Naive B cell (primary cell): Measurements from ENCODE around the gene CHRDL2. TPM values are rescaled to one million over a fixed set of nuclear protein-coding genes. Genes with fewer than 3 reads are reported as not detected.
"Not testable (repeated sequence)": the region's sequence is repeated elsewhere in the genome, so short reads cannot be mapped to it uniquely, and the experiment has no call there.

Experiments
- ATAC-seq, 2 donors: fragments of 150-1000 bp; cut with Tn5 transposase; 2 replicates each; pipeline ENCODE4 v1.10.0; 2021; ENCODE audit warnings: low read depth in 2 of 2, mild to moderate bottlenecking in 2 of 2, moderate library complexity in 2 of 2
- DNase-seq: peaks from one replicate; pipeline ENCODE4 v3.0.0; 2022
- H3K27ac Mint-ChIP-seq, 6 donors: one replicate each; pipeline ENCODE4 v1.8.0; 2020 to 2022; ENCODE audit warnings: mild to moderate bottlenecking in 6 of 6, mixed read lengths in 6 of 6, moderate library complexity in 5 of 6, inconsistent platforms in 2 of 6
- H3K27me3 Mint-ChIP-seq, 3 donors: one replicate each; pipeline ENCODE4 v1.8.0; 2021 to 2022; ENCODE audit warnings: mixed read lengths in 3 of 3, mild to moderate bottlenecking in 1 of 3
- H3K36me3 Mint-ChIP-seq, 2 donors: one replicate each; pipeline ENCODE4 v1.8.0; 2020 to 2022; ENCODE audit warnings: mixed read lengths in 2 of 2, inconsistent platforms in 1 of 2, mild to moderate bottlenecking in 1 of 2
- H3K4me1 Mint-ChIP-seq, 3 donors: one replicate each; pipeline ENCODE4 v1.8.0; 2020 to 2022; ENCODE audit warnings: mixed read lengths in 3 of 3, inconsistent platforms in 1 of 3, mild to moderate bottlenecking in 1 of 3, moderate library complexity in 1 of 3
- H3K4me3 Mint-ChIP-seq, 8 donors: one replicate each; pipeline ENCODE4 v1.8.0; 2020 to 2022; ENCODE audit warnings: mild to moderate bottlenecking in 8 of 8, mixed read lengths in 8 of 8, moderate library complexity in 8 of 8, inconsistent platforms in 2 of 8
- H3K9me3 Mint-ChIP-seq, 7 donors: one replicate each; pipeline ENCODE4 v1.8.0; 2020 to 2022; ENCODE audit warnings: mixed read lengths in 7 of 7, mild to moderate bottlenecking in 5 of 7, inconsistent platforms in 2 of 7, moderate library complexity in 1 of 7
- polyA plus RNA-seq, 6 donors: library from polyadenylated mRNA; unstranded; fragments of 300-500 nt; fragmentation: Illumina TruSeq; gene quantifications; one replicate each; pipeline ENCODE4 v1.2.3, GENCODE V29; 2021; ENCODE audit warnings: low read depth in 6 of 6

CHRDL2 gene
- polyA plus RNA-seq, 6 donors from 2014 or later: not detected

DNA sequence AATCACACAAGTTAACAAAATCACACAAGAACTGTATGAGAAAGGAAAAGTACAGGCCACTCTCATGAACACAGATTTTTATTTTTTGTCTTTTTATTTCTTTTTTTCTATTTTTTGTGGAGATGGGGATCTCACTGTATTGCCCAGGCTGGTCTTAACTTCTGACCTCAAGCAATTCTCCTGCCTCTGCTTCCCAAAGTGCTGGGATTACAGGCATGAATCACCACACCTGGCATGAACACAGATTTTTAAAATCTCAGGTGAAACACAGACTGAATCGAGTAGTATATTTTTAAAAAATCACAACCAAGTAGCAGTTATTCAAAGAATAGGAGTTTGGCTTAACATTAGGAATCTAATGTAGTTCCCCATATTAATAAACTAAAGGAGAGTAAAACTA is 35.7 kb upstream of the CHRDL2 start:
- H3K4me3 Mint-ChIP-seq: peak overlapping the region in 1 of 8 donors; percentile 11
- ATAC-seq (no peak), DNase-seq (no peak)
- H3K27me3 Mint-ChIP-seq: no peaks in the 10 kb centered on the region
- H3K9me3 Mint-ChIP-seq: peaks cover 0 to 9% (median 0%) of the 10 kb centered on the region in 7 donors
- peaks cover 9 to 19% of the 10 kb centered on the region in 2 donors for H3K36me3 Mint-ChIP-seq
- peaks cover 35 to 57% (median 55%) of the 10 kb centered on the region in 3 donors for H3K4me1 Mint-ChIP-seq
- H3K27ac Mint-ChIP-seq: peak overlapping the region in 2 of 6 donors; percentile 24 to 72

DNA sequence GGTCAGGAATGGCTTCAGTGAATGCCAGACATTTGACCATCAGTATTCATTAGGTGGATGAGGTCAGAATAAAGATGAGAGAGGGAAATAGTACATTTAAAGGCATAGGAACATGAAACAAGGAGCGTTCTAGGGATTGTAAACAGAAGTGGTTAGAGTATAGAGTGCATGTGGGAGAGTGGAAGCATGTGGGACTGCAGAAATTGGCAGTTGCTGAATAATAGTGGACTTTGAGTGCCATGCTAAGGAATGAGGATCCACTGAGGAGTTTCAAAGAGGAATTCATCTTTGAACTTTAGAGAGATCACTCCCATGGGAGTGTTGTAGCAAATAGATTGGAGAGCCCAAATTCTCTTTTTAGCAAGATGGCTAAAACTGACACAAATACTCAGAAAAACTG is 25.3 kb upstream of the CHRDL2 start:
- no peak overlapping the region for H3K4me3 Mint-ChIP-seq

DNA sequence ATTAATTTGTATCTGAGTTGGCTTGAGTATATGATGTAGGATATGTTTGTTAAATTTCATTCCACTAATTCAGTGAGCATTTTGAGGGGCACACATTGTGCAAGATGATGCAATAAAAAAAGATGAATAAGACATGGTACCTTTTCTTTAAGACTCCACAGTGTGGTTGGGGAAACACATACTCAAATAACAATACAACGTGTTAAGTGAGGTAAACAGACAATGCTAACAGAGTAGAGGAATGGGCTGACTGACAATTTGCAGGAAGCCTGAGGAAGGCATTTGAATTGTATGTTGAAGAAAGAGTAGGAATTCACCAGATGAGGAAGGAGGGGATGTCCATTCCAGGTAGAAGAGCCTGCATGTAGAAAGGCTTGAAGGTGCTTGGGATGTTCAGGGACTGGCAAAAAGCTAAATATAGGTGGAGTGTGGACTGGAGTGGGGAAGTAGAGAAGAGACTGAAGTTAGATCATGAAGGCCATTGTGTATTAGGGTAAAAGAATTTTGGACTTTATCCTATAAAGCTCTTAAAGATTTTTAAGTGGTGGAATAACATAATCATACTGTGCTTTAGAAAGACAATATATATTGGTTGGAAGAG is 24.3 kb upstream of the CHRDL2 start:
- H3K9me3 Mint-ChIP-seq: peaks cover 0 to 5% (median 0%) of the 10 kb centered on the region in 7 donors
- H3K36me3 Mint-ChIP-seq: peaks cover 5 to 7% of the 10 kb centered on the region in 2 donors
- peak overlapping the region in 1 of 6 donors; percentile 21 for H3K27ac Mint-ChIP-seq
- ATAC-seq: no peak
- H3K4me1 Mint-ChIP-seq: peaks cover 19 to 37% (median 28%) of the 10 kb centered on the region in 3 donors
- no peaks in the 10 kb centered on the region for H3K27me3 Mint-ChIP-seq
- no peak overlapping the region for H3K4me3 Mint-ChIP-seq
- DNase-seq: no peak

More for the DNA sequence above, 25.3 kb upstream of the CHRDL2 start:
- Mint-ChIP-seq H3K27ac (peak overlapping the region in 1 of 6 donors; percentile 28), H3K36me3 (peaks cover 5 to 7% of the 10 kb centered on the region in 2 donors), H3K4me1 (peaks cover 19 to 29% (median 28%) of the 10 kb centered on the region in 3 donors), H3K27me3 (no peaks in the 10 kb centered on the region), H3K9me3 (peaks cover 0 to 5% (median 0%) of the 10 kb centered on the region in 7 donors)
- DNase-seq: no peak
- ATAC-seq: no peak

DNA sequence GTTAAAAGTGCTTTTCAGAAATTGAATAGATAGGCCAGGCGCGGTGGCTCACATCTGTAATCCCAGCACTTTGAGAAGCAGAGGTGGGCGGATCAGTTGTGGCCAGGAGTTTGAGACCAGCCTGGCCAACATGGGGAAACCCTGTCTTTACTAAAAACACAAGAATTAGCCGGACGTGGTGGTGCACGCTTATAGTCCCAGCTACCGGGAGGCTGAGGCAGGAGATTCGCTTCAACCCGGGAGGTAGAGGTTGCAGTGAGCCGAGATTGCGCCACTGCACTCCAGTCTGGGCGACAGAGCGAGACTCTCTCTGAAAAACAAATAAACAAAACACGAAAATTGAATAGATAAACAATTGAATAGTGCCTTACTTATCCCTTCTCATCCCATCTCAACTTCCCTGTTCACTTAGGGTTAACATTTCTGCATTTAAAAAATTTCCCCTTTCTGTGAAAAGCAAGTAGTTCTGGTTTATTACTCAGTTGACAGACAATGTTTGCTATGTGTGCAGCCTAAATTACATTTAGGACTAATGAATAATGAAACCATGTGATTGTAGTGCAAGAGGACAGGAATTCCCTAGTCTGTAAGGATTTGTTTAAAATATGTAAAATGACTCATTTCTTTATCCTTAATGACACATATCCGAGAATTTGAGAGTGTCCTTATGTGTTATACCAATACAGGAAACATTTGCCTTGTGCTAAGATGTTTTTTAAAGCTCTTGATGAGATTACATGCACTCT is 23.5 kb upstream of the CHRDL2 start:
- Mint-ChIP-seq H3K27ac (peak overlapping the region in 2 of 6 donors; percentile 49 to 74), H3K4me3 (peak overlapping the region in 1 of 8 donors; percentile 9), H3K27me3 (no peaks in the 10 kb centered on the region), H3K9me3 (peaks cover 0 to 5% (median 0%) of the 10 kb centered on the region in 7 donors), H3K4me1 (peaks cover 23 to 45% (median 35%) of the 10 kb centered on the region in 3 donors), H3K36me3 (peaks cover 5 to 7% of the 10 kb centered on the region in 2 donors)
- DNase-seq (no peak), ATAC-seq (no peak)

DNA sequence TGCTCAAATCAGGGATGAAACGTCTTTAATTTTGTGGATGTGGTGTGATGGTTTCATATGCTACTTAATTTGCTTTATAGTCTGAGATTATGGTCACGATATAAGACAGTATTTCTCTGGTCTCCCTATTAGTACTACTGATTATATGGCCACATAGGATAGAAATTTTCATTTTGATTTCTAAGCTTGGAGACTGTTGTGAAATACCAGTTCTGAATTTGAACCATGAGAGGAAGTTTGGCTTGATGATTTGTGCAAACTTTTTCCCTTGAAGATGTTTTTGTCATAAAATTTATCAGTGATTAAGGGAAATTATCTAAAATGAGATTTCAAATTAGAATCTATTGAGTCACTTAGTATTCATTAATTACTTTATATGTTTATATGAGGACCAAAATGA is 20.1 kb upstream of the CHRDL2 start:
- DNase-seq (no peak), ATAC-seq (no peak)
- H3K27ac Mint-ChIP-seq: peak overlapping the region in 1 of 6 donors; percentile 58
- peak overlapping the region in 5 of 8 donors; percentile 34 to 98 (median 66) for H3K4me3 Mint-ChIP-seq
- H3K9me3 Mint-ChIP-seq: peaks cover 0 to under 1% (median 0%) of the 10 kb centered on the region in 7 donors
- H3K27me3 Mint-ChIP-seq: no peaks in the 10 kb centered on the region
- peaks cover 1 to 2% of the 10 kb centered on the region in 2 donors for H3K36me3 Mint-ChIP-seq
- H3K4me1 Mint-ChIP-seq: peaks cover 32 to 67% (median 51%) of the 10 kb centered on the region in 3 donors

DNA sequence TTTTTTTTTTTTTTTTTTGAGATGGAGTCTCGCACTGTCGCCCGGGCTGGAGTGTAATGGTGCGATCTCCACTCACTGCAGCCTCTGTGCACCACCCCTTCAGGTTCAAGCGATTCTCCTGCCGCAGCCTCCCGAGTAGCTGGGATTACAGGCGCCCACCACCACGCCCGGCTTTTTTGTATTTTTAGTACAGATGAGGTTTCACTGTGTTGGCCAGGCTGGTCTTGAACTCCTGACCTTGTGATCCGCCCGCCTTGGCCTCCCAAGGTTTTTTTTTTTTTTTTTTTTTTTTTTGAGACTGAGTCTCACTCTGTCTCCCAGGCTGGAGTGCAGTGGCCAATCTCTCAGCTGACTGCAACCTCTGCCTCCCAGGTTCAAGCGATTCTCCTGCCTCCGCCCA is 19.4 kb upstream of the CHRDL2 start:
- not testable (repeated sequence) for ATAC-seq, H3K27me3 Mint-ChIP-seq, H3K9me3 Mint-ChIP-seq, H3K36me3 Mint-ChIP-seq, DNase-seq
- Mint-ChIP-seq H3K4me3 (peak overlapping the region; percentile 3 to 98 (median 88)), H3K4me1 (peaks cover 28 to 65% (median 45%) of the 10 kb centered on the region in 3 donors), H3K27ac (peak overlapping the region in 3 of 6 donors; percentile 15 to 75 (median 41))

DNA sequence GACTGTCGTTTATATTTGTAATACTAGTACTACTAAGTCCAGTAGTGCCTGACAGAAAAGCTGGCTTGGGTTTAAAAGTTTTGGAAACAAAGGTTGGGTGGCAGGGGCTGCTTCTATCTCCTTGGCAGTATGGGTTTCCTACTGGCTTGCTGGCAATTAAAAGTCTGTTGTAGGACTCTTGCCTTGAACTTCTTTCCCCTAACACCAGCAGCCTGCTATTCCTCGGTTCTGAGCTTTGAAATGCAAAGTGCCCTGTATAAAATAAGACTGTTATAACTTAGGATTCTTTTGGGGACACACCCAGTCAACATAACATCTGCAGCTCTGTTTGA is 18.7 kb upstream of the CHRDL2 start:
- Mint-ChIP-seq H3K4me3 (peak overlapping the region; percentile 85 to 98 (median 93)), H3K9me3 (no peaks in the 10 kb centered on the region), H3K36me3 (no peaks in the 10 kb centered on the region), H3K4me1 (peaks cover 24 to 58% (median 39%) of the 10 kb centered on the region in 3 donors), H3K27me3 (no peaks in the 10 kb centered on the region), H3K27ac (peak overlapping the region in 4 of 6 donors; percentile 78 to 98 (median 89))
- ATAC-seq: no peak
- DNase-seq: no peak

DNA sequence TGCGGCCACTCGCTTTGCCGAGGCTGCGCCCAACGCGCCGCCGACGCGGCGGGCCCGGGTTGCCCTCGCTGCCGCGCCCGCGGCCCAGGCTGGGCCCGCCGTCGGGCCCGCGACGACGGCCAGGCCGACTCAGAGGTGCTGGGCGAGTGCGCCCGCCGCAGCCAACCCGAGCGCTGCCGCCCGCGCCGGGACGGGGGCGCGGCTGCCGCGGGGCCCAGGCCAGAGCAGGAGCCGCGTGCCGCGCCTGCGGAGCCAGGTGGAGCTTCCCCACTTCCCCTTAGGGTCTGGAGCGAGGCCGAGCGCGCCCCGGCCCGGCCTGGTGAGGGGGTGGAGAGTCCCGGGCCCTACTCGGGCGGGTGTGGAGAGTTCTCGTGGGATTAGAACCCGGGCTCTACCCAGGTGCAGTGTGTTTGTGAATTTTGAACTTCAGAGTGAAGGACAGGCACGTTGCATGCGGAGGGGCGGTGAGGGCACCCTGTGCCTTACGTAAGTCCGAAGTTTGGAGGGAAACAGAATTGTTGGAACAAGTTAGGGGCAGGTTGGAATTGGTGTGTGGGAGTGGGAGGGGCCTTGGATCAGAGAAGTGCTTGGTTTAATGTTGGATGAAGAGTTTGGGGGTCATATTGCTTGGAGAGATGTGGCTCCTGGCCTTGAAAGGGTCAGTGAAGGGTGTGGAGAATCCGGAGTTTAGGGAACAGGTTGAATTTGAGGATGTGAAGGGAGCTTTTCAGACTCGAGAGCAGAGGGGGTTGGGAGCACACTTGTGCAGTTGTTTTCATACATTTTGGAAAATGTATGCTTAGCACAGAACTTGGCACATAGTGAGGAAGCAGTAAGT is 18.1 kb upstream of the CHRDL2 start:
- H3K27ac Mint-ChIP-seq: peak overlapping the region; percentile 78 to 98 (median 94)

DNA sequence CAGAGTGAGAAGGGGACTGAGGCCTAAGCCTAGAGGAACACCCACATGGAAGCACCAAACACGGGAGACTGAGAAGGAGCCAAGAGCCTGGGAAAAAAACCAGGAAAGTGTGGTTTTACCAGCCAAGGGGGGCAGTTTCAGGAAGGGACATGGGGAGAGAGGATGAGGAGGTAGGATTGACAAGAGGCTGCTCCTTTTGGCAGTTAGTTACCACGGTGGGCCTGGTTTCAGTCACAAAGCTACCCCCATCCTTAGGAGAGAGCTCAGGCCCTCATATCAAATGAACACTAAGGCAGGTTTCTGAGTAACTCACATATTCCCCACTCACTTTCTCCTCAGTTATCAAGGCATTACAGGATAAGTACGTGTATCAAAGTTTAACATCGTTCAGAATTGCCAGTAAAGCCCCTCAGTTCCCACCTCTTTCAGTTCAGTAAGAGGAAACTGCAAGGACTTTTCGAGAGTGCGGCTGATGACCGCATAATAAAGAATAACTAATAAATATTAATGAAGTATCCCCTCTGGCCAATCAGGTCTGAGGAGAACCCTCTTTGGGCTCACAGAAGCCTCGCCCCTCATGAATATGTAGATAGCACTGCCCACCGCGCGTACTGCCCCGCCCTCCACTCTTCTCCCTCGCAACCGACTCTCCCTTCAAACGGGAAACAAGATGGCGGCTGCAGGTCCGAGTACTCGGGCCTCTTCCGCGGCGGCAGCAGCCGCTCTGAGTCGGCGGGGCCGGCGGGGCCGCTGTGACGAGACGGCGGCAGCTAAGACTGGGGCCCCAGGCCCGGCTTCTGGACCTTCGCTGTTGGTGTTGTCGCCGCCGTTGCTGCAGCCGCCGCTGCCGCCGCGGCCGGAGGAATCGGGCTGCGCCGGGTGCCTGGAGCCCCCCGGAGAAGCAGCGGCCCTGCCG is 17.2 kb upstream of the CHRDL2 start, which contains the start of gene RNF169:
Gene RNF169, plus strand, starts transcription at position 639 of the 916 bp plus-strand sequence. Its CDS starts 32 bp downstream, at position 671.
- DNase-seq (peak; percentile 92), ATAC-seq (peak; percentile 95 to 96)
- H3K4me3 Mint-ChIP-seq: peak within 1 kb of the TSS; percentile 85 to 98 (median 94)
- H3K27ac Mint-ChIP-seq: peak within 1 kb of the TSS; percentile 92 to 98 (median 98)
- H3K4me1 Mint-ChIP-seq: peaks cover 25 to 44% (median 32%) of the 10 kb centered on the region in 3 donors
- no peaks in the 10 kb centered on the region for H3K27me3 Mint-ChIP-seq
- no peaks in the 10 kb centered on the region for H3K9me3 Mint-ChIP-seq
- no peaks in the 10 kb centered on the region for H3K36me3 Mint-ChIP-seq

More for the DNA sequence above, 18.1 kb upstream of the CHRDL2 start:
- ATAC-seq (peak; percentile 55), DNase-seq (peak; percentile 61)
- Mint-ChIP-seq H3K4me1 (peaks cover 24 to 52% (median 33%) of the 10 kb centered on the region in 3 donors), H3K4me3 (peak overlapping the region; percentile 85 to 98 (median 94)), H3K27me3 (no peaks in the 10 kb centered on the region), H3K36me3 (no peaks in the 10 kb centered on the region), H3K9me3 (no peaks in the 10 kb centered on the region)

DNA sequence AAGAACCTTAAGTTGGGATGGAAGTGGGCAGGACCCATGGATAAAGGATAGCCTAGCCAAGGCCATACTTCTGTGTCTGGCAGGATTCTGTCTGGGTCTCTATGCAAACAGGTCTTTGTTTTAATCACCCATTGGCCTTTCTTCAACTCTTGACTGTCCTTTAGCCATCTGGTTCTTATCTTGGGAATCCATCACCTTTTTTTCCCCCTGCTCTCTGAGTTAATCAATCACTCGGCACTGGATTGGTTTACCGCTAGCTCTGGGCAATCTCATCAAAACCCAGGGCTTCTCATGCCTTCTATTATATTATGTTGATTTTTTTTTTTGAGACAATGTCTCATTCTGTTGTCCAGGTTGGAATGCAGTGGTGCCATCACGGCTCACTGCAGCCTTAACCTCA is 15.6 kb upstream of the CHRDL2 start:
- no peaks in the 10 kb centered on the region for H3K36me3 Mint-ChIP-seq
- peak overlapping the region in 2 of 6 donors; percentile 47 to 98 for H3K27ac Mint-ChIP-seq
- peak overlapping the region in 3 of 8 donors; percentile 39 to 98 (median 65) for H3K4me3 Mint-ChIP-seq
- H3K4me1 Mint-ChIP-seq: peaks cover 23 to 39% (median 27%) of the 10 kb centered on the region in 3 donors
- no peak for DNase-seq
- no peaks in the 10 kb centered on the region for H3K27me3 Mint-ChIP-seq
- ATAC-seq: no peak
- H3K9me3 Mint-ChIP-seq: no peaks in the 10 kb centered on the region

DNA sequence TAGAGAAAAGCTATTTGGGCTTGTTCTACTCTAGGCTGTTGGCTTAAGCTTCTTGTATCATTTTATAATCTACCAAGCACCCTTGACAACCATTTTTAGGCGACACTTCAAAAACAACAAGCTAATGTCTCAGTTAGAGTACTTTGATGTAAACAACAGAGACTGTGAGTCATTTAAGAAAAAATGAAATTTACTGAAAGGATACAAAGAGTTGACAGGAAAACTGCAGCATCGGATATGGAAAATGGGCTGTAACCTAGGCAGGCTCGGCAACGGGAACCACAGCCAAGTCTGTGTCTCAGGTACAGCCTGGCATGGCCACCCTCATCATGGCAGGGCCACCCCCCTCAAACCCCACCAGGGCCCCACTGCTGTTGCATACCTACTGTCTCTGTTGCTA is 13.1 kb upstream of the CHRDL2 start:
- Mint-ChIP-seq H3K9me3 (no peaks in the 10 kb centered on the region), H3K4me1 (peaks cover 14 to 20% (median 16%) of the 10 kb centered on the region in 3 donors), H3K36me3 (no peaks in the 10 kb centered on the region), H3K4me3 (no peak overlapping the region), H3K27me3 (peaks cover 3 to 10% (median 7%) of the 10 kb centered on the region in 3 donors), H3K27ac (peak overlapping the region in 1 of 6 donors; percentile 29)
- ATAC-seq (no peak), DNase-seq (no peak)

DNA sequence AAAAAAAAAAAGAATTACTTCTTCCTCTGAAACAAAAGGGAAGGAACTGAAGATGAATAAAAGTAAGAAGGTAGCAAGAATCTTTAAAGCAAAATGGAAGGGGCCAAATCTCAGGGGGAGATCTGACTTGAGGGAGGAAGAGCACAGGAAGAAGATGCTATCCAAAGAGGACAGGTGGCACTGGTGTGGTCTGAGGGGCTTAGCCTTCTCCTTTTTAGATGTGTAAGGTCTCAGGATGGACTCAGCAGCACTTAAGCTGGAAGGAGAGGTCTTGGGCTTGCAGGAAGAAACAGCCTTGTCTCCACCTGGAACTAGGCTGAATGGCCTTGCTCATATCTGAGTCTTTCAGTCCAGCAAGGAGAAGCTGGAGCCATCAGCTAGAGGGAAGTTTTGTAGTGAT is 12.4 kb upstream of the CHRDL2 start:
- Mint-ChIP-seq H3K4me3 (no peak overlapping the region), H3K4me1 (peaks cover 13 to 20% (median 14%) of the 10 kb centered on the region in 3 donors), H3K27ac (peak overlapping the region in 2 of 6 donors; percentile 67 to 84), H3K36me3 (no peaks in the 10 kb centered on the region), H3K27me3 (peaks cover 10 to 17% (median 13%) of the 10 kb centered on the region in 3 donors), H3K9me3 (no peaks in the 10 kb centered on the region)
- no peak for DNase-seq
- ATAC-seq: no peak
